GM12878 (cell line): Measurements from ENCODE around the gene TSPAN15. TPM values are rescaled to one million over a fixed set of nuclear protein-coding genes. Genes with fewer than 3 reads are reported as not detected.
A peak's percentile ranks its signal among the peaks of the same experiment; 100 is the strongest.

ENCODE experiments used
- ATAC-seq: fragments of 200-7000 bp; cut with Tn5 transposase; 3 replicates; pipeline ENCODE4 v1.9.1; 2020; ENCODE audit warnings: mild to moderate bottlenecking, moderate library complexity
- BruUV-seq: library from RNA; stranded (reverse); fragments of 400-500 nt; replicated peaks from 2 replicates; lab custom pipeline; 2021; lab: Mats Ljungman, UMichigan
- CTCF ChIA-PET: fragments of 300-600 bp; sonication (Branson Sonifier 250); formaldehyde crosslinking; extraction: SDS; loops from one replicate; lab custom pipeline; 2021; ENCODE audit warnings: inconsistent platforms; lab: Yijun Ruan, JAX
- POLR2A ChIA-PET: fragments of 350-600 bp; formaldehyde crosslinking; extraction: SDS; loops from one replicate; lab custom pipeline; 2021; ENCODE audit warnings: inconsistent platforms; lab: Charles Lee
- RAD21 ChIA-PET: fragments of 300-600 bp; sonication (Branson Sonifier 250); formaldehyde crosslinking; loops from one replicate; lab custom pipeline; 2023; ENCODE audit warnings: antibody characterized with exemption; ENCODE audit not compliant: unreplicated experiment; lab: Charles Lee
- SMC1A ChIA-PET: fragments of 300-600 bp; sonication (Branson Sonifier 250); formaldehyde crosslinking; loops from one replicate; lab custom pipeline; 2023; ENCODE audit not compliant: unreplicated experiment, uncharacterized antibody; lab: Charles Lee
- DNase-seq: peaks from one replicate; pipeline ENCODE4 v3.0.0-alpha.2; 2011; ENCODE audit warnings: low read depth, low spot score
- FAIRE-seq: peaks from 3 replicates; lab custom pipeline; 2011; peaks lifted over from hg19 to GRCh38; lab: Jason Lieb, UNC
- H2AFZ ChIP-seq: 2 replicates; pipeline ENCODE4 v1.6.0; 2011; ENCODE audit warnings: low read depth, low read length, control low read depth; ENCODE audit not compliant: control insufficient read depth
- H3K27ac ChIP-seq: 2 replicates; pipeline ENCODE4 v1.5.1; 2011; ENCODE audit warnings: control low read depth; ENCODE audit not compliant: control insufficient read depth, insufficient read depth
- H3K27me3 ChIP-seq, 2 experiments: replicated peaks in 1 of 2; 2 replicates each; pipeline versions ENCODE4 v1.6.0 to v1.6.1; 2011; ENCODE audit warnings: low read length in 1 of 2; ENCODE audit not compliant: control insufficient read depth in 2 of 2, insufficient read depth in 2 of 2
- H3K36me3 ChIP-seq, 2 experiments: 2 replicates each; pipeline ENCODE4 v1.5.1; 2011; ENCODE audit warnings: low read length in 1 of 2; ENCODE audit not compliant: control insufficient read depth in 2 of 2, insufficient read depth in 2 of 2
- H3K4me1 ChIP-seq: 2 replicates; pipeline ENCODE4 v1.6.1; 2011; ENCODE audit warnings: mild to moderate bottlenecking, low read length, moderate library complexity, mixed read lengths; ENCODE audit not compliant: control insufficient read depth, insufficient read depth
- H3K4me2 ChIP-seq: 2 replicates; pipeline ENCODE4 v1.6.0; 2011; ENCODE audit warnings: control low read depth; ENCODE audit not compliant: control insufficient read depth, insufficient read depth
- H3K4me3 ChIP-seq: fragments of 200-600 bp; sonication (generic); 2 replicates; pipeline ENCODE4 v1.5.1; 2016
- H3K79me2 ChIP-seq: 2 replicates; pipeline ENCODE4 v1.6.0; 2011; ENCODE audit warnings: low read length; ENCODE audit not compliant: control insufficient read depth, insufficient read depth
- H3K9ac ChIP-seq: 2 replicates; pipeline ENCODE4 v1.8.0; 2011; ENCODE audit warnings: low read length, control low read depth, mixed read lengths; ENCODE audit not compliant: control insufficient read depth, insufficient read depth
- H3K9me3 ChIP-seq: replicated peaks from 3 replicates; pipeline ENCODE4 v1.5.1; 2011; ENCODE audit warnings: mild to moderate bottlenecking, low read length; ENCODE audit not compliant: control insufficient read depth, insufficient read depth
- H4K20me1 ChIP-seq: 2 replicates; pipeline ENCODE4 v1.6.0; 2011; ENCODE audit not compliant: control insufficient read depth, insufficient read depth
- CHD2 ChIP-seq: IDR thresholded peaks from 2 replicates; pipeline ENCODE4 v1.6.1; 2011; ENCODE audit warnings: low read depth, low read length, improper control_type of control experiment, borderline replicate concordance
- FOS ChIP-seq: IDR thresholded peaks from 3 replicates; pipeline ENCODE4 v1.6.1; 2011; ENCODE audit warnings: borderline replicate concordance; ENCODE audit not compliant: insufficient read length; ENCODE audit errors: extremely low read depth
- IKZF1 ChIP-seq: fragments of 450-650 bp; conservative IDR thresholded peaks from 2 replicates; pipeline ENCODE4 v1.6.1; 2017; ENCODE audit warnings: antibody characterized with exemption, mild to moderate bottlenecking
- JUNB ChIP-seq: IDR thresholded peaks from 2 replicates; pipeline ENCODE4 v1.6.1; 2016; ENCODE audit warnings: antibody characterized with exemption, mild to moderate bottlenecking
- MYB ChIP-seq: fragments of 150-350 bp; IDR thresholded peaks from 2 replicates; pipeline ENCODE4 v1.6.1; 2014; ENCODE audit warnings: mild to moderate bottlenecking, low read depth, low read length, borderline replicate concordance
- PAX5 ChIP-seq: IDR thresholded peaks from 2 replicates; pipeline ENCODE4 v1.6.1; 2011; ENCODE audit warnings: low read depth, low read length, borderline replicate concordance
- POLR2AphosphoS5 ChIP-seq: IDR thresholded peaks from 2 replicates; pipeline ENCODE4 v1.6.1; 2011; ENCODE audit warnings: mild to moderate bottlenecking, low read length, inconsistent platforms
- POU2F2 ChIP-seq: IDR thresholded peaks from 3 replicates; pipeline ENCODE4 v1.6.1; 2011; ENCODE audit warnings: low read depth, mild to moderate bottlenecking, low read length, borderline replicate concordance
- TBL1XR1 ChIP-seq: IDR thresholded peaks from 2 replicates; pipeline ENCODE4 v1.6.1; 2012; ENCODE audit warnings: low read depth, low read length, improper control_type of control experiment
- WRNIP1 ChIP-seq: IDR thresholded peaks from 2 replicates; pipeline ENCODE4 v1.6.1; 2011; ENCODE audit warnings: low read depth, low read length, improper control_type of control experiment, borderline replicate concordance
- ZNF687 ChIP-seq: fragments of 450-650 bp; IDR thresholded peaks from 2 replicates; pipeline ENCODE4 v1.6.1; 2017; ENCODE audit warnings: mild to moderate bottlenecking, moderate library complexity
- WGBS: methylation state at CpG from one replicate; pipeline ENCODE4 v1.1.6; 2016; ENCODE audit warnings: low lambda C conversion rate; ENCODE audit not compliant: insufficient replicate concordance, insufficient coverage; ENCODE audit errors: missing lambda C conversion rate; 5-methylcytosine and 5-hydroxymethylcytosine counted together
- in situ Hi-C: fragments of 300-500 bp; cut with MboI; formaldehyde crosslinking; loops from 9 replicates; pipeline ENCODE4 v1.14.3; 2018; ENCODE audit warnings: mixed read lengths
- intact Hi-C: fragments of 100-400 bp; cut with micrococcal nuclease; formaldehyde crosslinking; loops from one replicate; pipeline ENCODE4 v1.14.2; 2022; ENCODE audit not compliant: unreplicated experiment
- polyA plus RNA-seq, 11 experiments: library from polyadenylated mRNA; depleted of rRNA in 4 of 11; unstranded in 6 of 11; stranded (reverse) in 5 of 11; fragments of >200 nt; fragmentation: Nextera tagmentation in 4 of 11; fragmentation: Illumina TruSeq in 1 of 11; extraction: Ambion mirVana in 4 of 11; extraction: Trizol in 1 of 11; gene quantifications; 1 replicate in 1 of 11; 2 replicates in 10 of 11; pipeline versions ENCODE4 v1.2.1 to v1.2.3, GENCODE V29; 2011 to 2016; ENCODE audit warnings: inconsistent platforms in 2 of 11, missing spikeins in 2 of 11, low read depth in 1 of 11
- total RNA-seq, 4 experiments: library from RNA; depleted of rRNA in 3 of 4; stranded (reverse); fragments of >200 nt in 3 of 4; fragmentation: Illumina TruSeq in 1 of 4; extraction: Trizol in 1 of 4; gene quantifications; 2 replicates each; pipeline versions ENCODE4 v1.2.1 to v1.2.3, GENCODE V29; 2013 to 2021

The TSPAN15 gene
- total and polyA plus RNA-seq, 10 of the 15 experiments (the other 5 are each of a cell fraction or from before 2014, with no cell fraction given), result 1.3 to 8.5 (median 2.4) TPM; not detected in 2

- intact Hi-C loops (no loop called here), in situ Hi-C loops (no loop called here)
- Histone ChIP-seq H3K9me3 (no peaks in the 10 kb centered on the region), H2AFZ (no peak overlapping the region), H3K27me3 (no peaks in the 10 kb centered on the region), H3K36me3 (no peaks in the 10 kb centered on the region; a peak in 1 of 4 replicates), H4K20me1 (no peaks in the 10 kb centered on the region), H3K9ac (no peak overlapping the region), H3K79me2 (no peaks in the 10 kb centered on the region)
- WGBS, result 55% methylated on average over 9 of the region's 9 CpGs
- DNase-seq, result no peak
- CTCF ChIA-PET, result interaction anchor here (2.1 kb wide), 1 partner anchor 11 kb away, joined by 11 read pairs; no protein-coding TSS in a partner anchor
- ATAC-seq, result no peak
- TF ChIP-seq PAX5, result no peak
- TF ChIP-seq, all 136 proteins: peak for 0
- ChIA-PET SMC1A (no interaction called here), RAD21 (interaction anchor here (1.1 kb wide), 1 partner anchor 11 kb away, joined by 3 read pairs; no protein-coding TSS in a partner anchor), POLR2A (interaction anchor here (1.1 kb wide), 1 partner anchor 12 kb away, joined by 3 read pairs; no protein-coding TSS in a partner anchor)
- Histone ChIP-seq H3K4me2 (no peak overlapping the region), H3K4me1 (peaks cover 33% of the 10 kb centered on the region), H3K4me3 (no peak overlapping the region), H3K27ac (no peak overlapping the region)
- no TSS peak for BruUV-seq
- FAIRE-seq, result no peak
These were observed 9.4 kb downstream of the TSPAN15 start for GRCh38 chr10:69460576-69461242.

- RAD21 ChIA-PET, result no interaction called here
- H3K79me2 ChIP-seq, result no peaks in the 10 kb centered on the region
- TF ChIP-seq FOS, result no peak
- no peak for TF ChIP-seq ZNF687
- TF ChIP-seq IKZF1, result 0 out of 2 replicates have a peak, but pooled peaks have one; percentile 14
- TF ChIP-seq MYB, result no peak
- TF ChIP-seq TBL1XR1, result no peak
- TF ChIP-seq POLR2AphosphoS5, result no peak
- no peak for TF ChIP-seq POU2F2
- no peak for TF ChIP-seq WRNIP1
- TF ChIP-seq JUNB, result no peak
- no peak for TF ChIP-seq CHD2
These were observed 10.2 kb downstream of the TSPAN15 start for GRCh38 chr10:69461243-69462025.

More at GRCh38 chr10:69461243-69462025, 10.2 kb downstream of the TSPAN15 start:
- peaks cover 35% of the 10 kb centered on the region for H3K4me1 ChIP-seq
- H2AFZ ChIP-seq, result no peak overlapping the region
- no peak overlapping the region for H3K4me2 ChIP-seq
- 65% methylated on average over 5 of the region's 5 CpGs for WGBS
- ChIA-PET CTCF (interaction anchor here (0.7 to 2.1 kb wide), 2 partner anchors 11 to 28 kb away, joined by 4 to 11 read pairs; no protein-coding TSS in a partner anchor), SMC1A (no interaction called here), POLR2A (interaction anchor here (0.9 to 1.0 kb wide), 2 partner anchors 9 to 10 kb away, joined by 3 read pairs; partner anchors contain the start of gene TSPAN15)
- no peaks in the 10 kb centered on the region; a peak in 1 of 4 replicates for H3K36me3 ChIP-seq
- FAIRE-seq (no peak), DNase-seq (no peak), ATAC-seq (no peak)
- H3K9me3 ChIP-seq, result no peaks in the 10 kb centered on the region
- in situ Hi-C loops, result no loop called here
- BruUV-seq, result no TSS peak
- no peaks in the 10 kb centered on the region for H3K27me3 ChIP-seq
- H3K9ac ChIP-seq, result no peak overlapping the region
- intact Hi-C loops, result no loop called here
- H3K27ac ChIP-seq, result 0 out of 2 replicates have a peak overlapping the region, but pooled peaks have one; percentile 20
- no peak overlapping the region for H3K4me3 ChIP-seq
- H4K20me1 ChIP-seq, result no peaks in the 10 kb centered on the region
